GM12801 (cell line): ENCODE data around the gene NHS.

Source experiments
- CTCF ChIP-seq: IDR thresholded peaks from one replicate; pipeline ENCODE4 v1.5.1; 2011; ENCODE audit warnings: control low read depth; ENCODE audit not compliant: insufficient read length; ENCODE audit errors: extremely low read depth

The NHS gene

GRCh38 chrX:17605676-17606075, 230.7 kb downstream of the NHS start:
- TF ChIP-seq CTCF: no peak

DNA sequence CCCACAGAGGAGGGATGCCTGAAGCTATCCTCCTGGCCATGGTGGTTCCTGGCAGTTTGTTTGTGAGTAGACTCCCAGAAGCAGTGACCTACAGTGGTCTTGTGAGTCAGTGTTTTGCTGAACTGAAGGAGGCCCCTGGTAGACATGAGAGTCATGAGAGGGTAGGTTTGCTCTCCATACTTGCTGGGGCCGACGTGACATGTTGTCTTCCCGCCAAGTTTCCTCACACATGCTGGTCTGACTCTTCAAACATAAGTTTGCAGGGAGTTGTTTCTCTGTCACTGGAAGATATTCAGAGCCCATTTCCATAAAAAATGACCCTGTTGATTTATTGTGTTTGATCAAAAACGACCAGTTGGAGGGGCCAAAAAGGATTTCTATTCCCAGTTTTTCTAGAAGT, 231.2 kb downstream of the NHS start:
- TF ChIP-seq CTCF: no peak

DNA sequence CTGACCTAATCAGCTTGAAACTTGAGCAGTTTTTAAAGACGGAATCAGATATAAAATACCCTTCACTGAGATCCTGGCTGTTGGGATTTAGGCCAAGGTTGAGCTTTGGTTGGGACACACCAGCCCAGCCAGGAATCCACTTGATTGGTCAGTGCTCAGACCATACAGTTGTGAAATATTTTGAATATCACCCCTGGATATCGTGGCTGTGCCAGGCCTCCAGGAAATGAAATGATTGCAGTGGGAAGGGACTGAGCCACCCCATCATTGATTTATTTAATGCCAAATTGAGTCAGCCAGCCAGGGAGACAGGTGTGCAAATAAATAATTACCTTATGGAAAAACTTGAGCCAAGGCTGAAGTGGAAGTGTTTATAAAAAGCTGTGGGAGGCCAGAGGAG, 233.9 kb downstream of the NHS start:
- TF ChIP-seq CTCF: no peak

DNA sequence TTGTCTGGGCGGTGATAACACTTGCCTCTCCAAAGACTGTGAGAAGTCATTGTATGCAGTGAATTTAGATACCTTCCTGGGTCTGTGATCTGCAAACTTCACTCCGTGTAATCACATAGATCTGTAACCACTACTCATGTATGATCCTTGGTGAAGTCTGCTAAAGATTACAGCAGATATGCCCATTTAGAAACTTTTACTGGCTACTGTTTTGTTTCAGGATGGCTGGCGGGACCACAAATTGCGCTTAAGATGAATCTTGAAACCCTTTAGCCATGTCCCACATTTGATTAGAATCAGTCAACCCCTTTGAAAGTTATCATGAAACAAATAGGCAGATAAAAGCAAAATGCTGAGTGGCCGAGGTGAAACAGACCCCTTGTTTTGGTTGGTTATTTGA, 235.8 kb downstream of the NHS start:
- no peak for TF ChIP-seq CTCF

GRCh38 chrX:17613979-17614588, 239.1 kb downstream of the NHS start:
- TF ChIP-seq CTCF: no peak

DNA sequence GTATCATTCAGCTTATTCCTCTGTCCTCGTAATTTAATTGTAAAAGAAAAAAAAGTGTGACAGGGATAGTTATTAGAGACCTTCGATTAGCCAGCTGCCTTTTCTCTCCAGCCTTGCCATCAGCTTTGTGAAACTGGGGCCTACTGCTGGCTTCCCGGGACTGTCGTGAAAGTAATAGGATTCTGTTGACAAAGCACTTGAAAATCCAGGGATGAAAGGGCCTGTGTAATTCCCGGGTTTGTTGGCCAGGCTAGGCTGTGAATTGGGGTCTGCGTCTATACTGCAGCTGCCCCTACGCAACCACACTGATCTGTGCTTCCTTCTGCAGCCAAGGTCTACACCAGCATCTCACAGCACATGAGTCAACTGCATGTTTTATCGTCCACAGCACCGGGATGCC, 241.9 kb downstream of the NHS start:
- TF ChIP-seq CTCF: no peak

- no peak for TF ChIP-seq CTCF
Observed at GRCh38 chrX:17617806-17618205, 242.8 kb downstream of the NHS start.
